Heart left ventricle (tissue), 16 donors: ENCODE measurements around the gene GALNT18. TPM values are rescaled to one million over a fixed set of nuclear protein-coding genes. Genes with fewer than 3 reads are reported as not detected.

ENCODE experiments used
- ATAC-seq, 4 donors: fragments of 200-7000 bp; cut with Tn5 transposase; one replicate each; pipeline ENCODE4 v1.9.1; 2020 to 2022; ENCODE audit warnings: moderate library complexity in 4 of 4, mild to moderate bottlenecking in 3 of 4, moderate number of reproducible peaks in 1 of 4
- DNase-seq, 5 donors: peaks; one replicate each; pipeline ENCODE4 v3.0.0-alpha.2; 2020
- H3K27ac ChIP-seq, 12 donors: fragments of 200-600 bp; sonication (generic) in 4 of 12; one replicate each; pipeline versions ENCODE4 v1.5.0 to v1.8.0; 2016 to 2022; ENCODE audit warnings: mild to moderate bottlenecking in 2 of 12
- H3K27me3 ChIP-seq, 9 donors: fragments of 200-600 bp; sonication (generic) in 2 of 9; one replicate each; pipeline versions ENCODE4 v1.5.1 to v1.8.0; 2016 to 2022; ENCODE audit warnings: mild to moderate bottlenecking in 3 of 9
- H3K36me3 ChIP-seq, 9 donors: fragments of 200-600 bp; sonication (generic) in 2 of 9; one replicate each; pipeline versions ENCODE4 v1.5.0 to v1.8.0; 2018 to 2022; ENCODE audit warnings: mild to moderate bottlenecking in 2 of 9
- H3K4me1 ChIP-seq, 12 donors: fragments of 200-600 bp; sonication (generic) in 4 of 12; one replicate each; pipeline versions ENCODE4 v1.5.0 to v1.8.0; 2016 to 2022; ENCODE audit warnings: mild to moderate bottlenecking in 3 of 12
- H3K4me3 ChIP-seq, 12 donors: fragments of 200-600 bp; sonication (generic) in 4 of 12; one replicate each; pipeline versions ENCODE4 v1.5.0 to v1.8.0; 2017 to 2022; ENCODE audit warnings: mild to moderate bottlenecking in 9 of 12, moderate library complexity in 4 of 12
- H3K9me3 ChIP-seq, 12 donors: fragments of 200-600 bp; sonication (generic) in 4 of 12; one replicate each; pipeline versions ENCODE4 v1.5.0 to v1.8.0; 2016 to 2022; ENCODE audit warnings: mild to moderate bottlenecking in 1 of 12
- CTCF ChIP-seq, 12 donors: fragments of 200-600 bp; sonication (generic) in 4 of 12; IDR thresholded peaks; one replicate each; pipeline versions ENCODE4 v1.5.0 to v1.8.0; 2018 to 2022; ENCODE audit warnings: antibody characterized with exemption in 12 of 12, mild to moderate bottlenecking in 5 of 12
- POLR2A ChIP-seq, 2 donors: fragments of 450-650 bp; IDR thresholded peaks; one replicate each; pipeline ENCODE4 v1.6.1; 2017; ENCODE audit warnings: antibody characterized with exemption in 2 of 2, mild to moderate bottlenecking in 2 of 2, moderate library complexity in 2 of 2
- WGBS, 4 donors: extraction: QIAGEN DNeasy Blood & Tissue Kit in 2 of 4; methylation state at CpG; one replicate each; pipeline versions ENCODE4 v1.1.5 to v1.1.7; 2013 to 2018; 5-methylcytosine and 5-hydroxymethylcytosine counted together
- intact Hi-C, 10 donors: fragments of 100-400 bp; cut with DNase I; formaldehyde crosslinking; loops; one replicate each; pipeline versions ENCODE4 v1.11.1 to v1.14.2; 2022
- polyA plus RNA-seq, 2 donors: library from polyadenylated mRNA; stranded (reverse); fragments of 200-250 nt; gene quantifications; one replicate each; pipeline ENCODE4 v1.2.3, GENCODE V29; 2013
- total RNA-seq, 9 donors: library from RNA; depleted of rRNA in 2 of 9; stranded (reverse); fragments of >200 nt in 2 of 9; fragmentation: NEBNext Ultra II Directional in 3 of 9; extraction: Animal tissue kit (Norgen Biotek cat#: 25700) in 3 of 9; gene quantifications; one replicate each; pipeline versions ENCODE4 v1.1.0 to v1.2.4, GENCODE V29; 2016 to 2023
- donor health status: ischemic (EF 13 %, LVEDD 7.1; RV severe dilation, severe dysfunction).
- donor health status: healthy with polysubstance abuse.
- donor health status: DM: no; HTN: yes; CAD: no.
- donor health status: DM: no; HTN: no; CAD: no.
- donor health status: ischemic (EF 25% LVEDD 6.9; RV normal size, moderate dysfunction).
- donor health status: ischemic (EF 25% LVEDD 5.7; RV mildly dilated, moderate dysfunction).
- donor health status: healthy.
- donor health status: DM: yes; HTN: yes; CAD: no.
- donor health status: ischemic (EF 35%, LVEDD 5.7; RV mildly dilated, moderate dysfunction).
- donor health status: nonischemic (EF 11% LVEDD 7.7; RV severe dilation, severe dysfunction).
- donor health status: DM: yes; HTN: yes; CAD: no.
- donor health status: PGD.
- donor health status: ischemic (EF 29% LVEDD 5.4; RV normal size, mild dysfunction).
- donor health status: nonischemic (EF 23%, LVEDD 6.1; RV moderate dilation, normal function).

The GALNT18 gene
- total and polyA plus RNA-seq, 11 donors = 9.0 to 31.8 (median 17.3) TPM

DNA sequence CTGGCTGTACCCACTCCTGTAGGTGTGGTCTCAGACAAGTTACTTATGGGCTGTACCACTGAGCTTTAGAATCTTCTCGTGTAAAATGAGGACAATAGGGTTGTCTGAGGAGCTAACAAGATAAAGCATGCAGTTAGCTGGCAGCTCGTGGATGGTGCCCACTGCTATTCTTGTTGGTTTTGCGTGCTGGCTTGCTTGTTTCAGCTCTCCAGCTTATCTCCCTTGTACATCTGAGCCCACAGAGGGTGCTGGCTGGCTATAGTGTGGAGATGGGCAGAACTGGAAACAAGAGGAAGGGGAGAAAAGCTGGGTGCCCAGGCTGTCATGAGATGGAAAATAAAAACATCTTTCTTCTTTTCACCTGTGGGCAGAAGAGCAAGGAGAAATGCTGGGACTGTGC is 46.5 kb upstream of the GALNT18 start:
- DNase-seq (no peak), ATAC-seq (no peak)
- Histone ChIP-seq H3K9me3 (peaks cover 0 to 5% (median 0%) of the 10 kb centered on the region in 12 donors), H3K27ac (peak overlapping the region in 1 of 12 donors; percentile 50), H3K27me3 (peaks cover 0 to 9% (median 0%) of the 10 kb centered on the region in 9 donors), H3K4me1 (peaks cover 0 to 6% (median 0%) of the 10 kb centered on the region in 12 donors), H3K36me3 (no peaks in the 10 kb centered on the region), H3K4me3 (no peak overlapping the region)
- no peak for TF ChIP-seq POLR2A (IDR thresholded peaks at IDR 0.05)
- no peak for TF ChIP-seq CTCF (IDR thresholded peaks at IDR 0.05)
- WGBS, 4 donors = 50 to 74% (median 61%) methylated on average over 3 of the region's 3 CpGs
- intact Hi-C loops = no loop called here

GRCh38 chr11:11667056-11667455 is 45.3 kb upstream of the GALNT18 start:
- ATAC-seq = no peak
- no peak for TF ChIP-seq CTCF (IDR thresholded peaks at IDR 0.05)
- no peak for TF ChIP-seq POLR2A (IDR thresholded peaks at IDR 0.05)
- WGBS, 4 donors = 90 to 93% (median 92%) methylated on average over 3 of the region's 3 CpGs

GRCh38 chr11:11665407-11665806 is 43.6 kb upstream of the GALNT18 start:
- DNase-seq (no peak), ATAC-seq (no peak)
- peaks cover 0 to 5% (median 0%) of the 10 kb centered on the region in 12 donors for H3K9me3 ChIP-seq
- no peak overlapping the region for H3K27ac ChIP-seq
- H3K36me3 ChIP-seq = no peaks in the 10 kb centered on the region
- H3K27me3 ChIP-seq = peaks cover 0 to 9% (median 0%) of the 10 kb centered on the region in 9 donors
- TF ChIP-seq CTCF (IDR thresholded peaks at IDR 0.05) (no peak), POLR2A (IDR thresholded peaks at IDR 0.05) (no peak)
- H3K4me3 ChIP-seq = no peak overlapping the region
- intact Hi-C loops = no loop called here
- WGBS, 4 donors = 84 to 92% (median 88%) methylated on average over 1 of the region's 1 CpG
- peaks cover 0 to 2% (median 0%) of the 10 kb centered on the region in 12 donors for H3K4me1 ChIP-seq

More at GRCh38 chr11:11667056-11667455, 45.3 kb upstream of the GALNT18 start:
- no peak overlapping the region for H3K27ac ChIP-seq
- DNase-seq = no peak
- no peak overlapping the region for H3K4me3 ChIP-seq
- peaks cover 0 to 9% (median 0%) of the 10 kb centered on the region in 9 donors for H3K27me3 ChIP-seq
- H3K4me1 ChIP-seq = peaks cover 0 to 6% (median 0%) of the 10 kb centered on the region in 12 donors
- H3K36me3 ChIP-seq = no peaks in the 10 kb centered on the region
- H3K9me3 ChIP-seq = peaks cover 0 to 5% (median 0%) of the 10 kb centered on the region in 12 donors
- intact Hi-C loops = no loop called here

- intact Hi-C loops = no loop called here
- Histone ChIP-seq H3K9me3 (peaks cover 0 to 5% (median 0%) of the 10 kb centered on the region in 12 donors), H3K4me3 (no peak overlapping the region), H3K4me1 (no peaks in the 10 kb centered on the region), H3K36me3 (no peaks in the 10 kb centered on the region), H3K27me3 (peaks cover 0 to 9% (median 0%) of the 10 kb centered on the region in 9 donors), H3K27ac (no peak overlapping the region)
- 69 to 81% (median 75%) methylated on average over 4 of the region's 4 CpGs for WGBS, 4 donors
- DNase-seq (no peak), ATAC-seq (no peak)
- no peak for TF ChIP-seq POLR2A (IDR thresholded peaks at IDR 0.05)
- no peak for TF ChIP-seq CTCF (IDR thresholded peaks at IDR 0.05)
These were observed 42.1 kb upstream of the GALNT18 start for GRCh38 chr11:11663907-11664306.
